Neural cell (in vitro differentiated cells): ENCODE results near the gene GLRX5. TPM values are rescaled to one million over a fixed set of nuclear protein-coding genes. Genes with fewer than 3 reads are reported as not detected.

Experiments used
- H2AFZ ChIP-seq: fragments of 200-600, 300-800 bp; sonication (generic), shearing (Covaris generic); 2 replicates; pipeline ENCODE4 v1.6.0; 2014; ENCODE audit warnings: low read depth, mild to moderate bottlenecking, antibody characterized with exemption, low read length, moderate library complexity
- H3F3A ChIP-seq: fragments of 200-600 bp; shearing (Covaris generic); 2 replicates; pipeline ENCODE4 v1.6.1; 2016; ENCODE audit warnings: mild to moderate bottlenecking, moderate library complexity, mixed read lengths, antibody characterized with exemption, low read length; ENCODE audit not compliant: insufficient read depth, poor library complexity, severe bottlenecking
- H3K27ac ChIP-seq: fragments of 200-600, 300-800 bp; sonication (generic), shearing (Covaris generic); 2 replicates; pipeline ENCODE4 v1.5.1; 2014; ENCODE audit warnings: mild to moderate bottlenecking, low read length, moderate library complexity
- H3K27me3 ChIP-seq: fragments of 300-800, 200-600 bp; sonication (generic), shearing (Covaris generic); 2 replicates; pipeline ENCODE4 v1.6.0; 2014; ENCODE audit warnings: mild to moderate bottlenecking, low read depth, low read length, moderate library complexity; ENCODE audit not compliant: insufficient read depth
- H3K36me3 ChIP-seq: fragments of 300-800, 200-600 bp; sonication (generic), shearing (Covaris generic); 2 replicates; pipeline ENCODE4 v1.5.1; 2014; ENCODE audit warnings: mild to moderate bottlenecking, antibody characterized with exemption, low read length, moderate library complexity; ENCODE audit not compliant: insufficient read depth
- H3K4me2 ChIP-seq: fragments of 300-800, 200-600 bp; sonication (generic), shearing (Covaris generic); 2 replicates; pipeline ENCODE4 v1.6.0; 2014; ENCODE audit warnings: mild to moderate bottlenecking, low read length
- H3K4me3 ChIP-seq: fragments of 300-800, 200-600 bp; sonication (generic), shearing (Covaris generic); 2 replicates; pipeline ENCODE4 v1.5.1; 2014; ENCODE audit warnings: mild to moderate bottlenecking, low read length, moderate library complexity
- H3K79me2 ChIP-seq: fragments of 200-600 bp; shearing (Covaris generic); replicated peaks from 2 replicates; pipeline ENCODE4 v1.6.0; 2014; ENCODE audit warnings: mild to moderate bottlenecking, low read length, moderate library complexity; ENCODE audit not compliant: insufficient read depth
- H3K9ac ChIP-seq: fragments of 300-800, 200-600 bp; sonication (generic), shearing (Covaris generic); 2 replicates; pipeline ENCODE4 v1.6.1; 2016; ENCODE audit warnings: mild to moderate bottlenecking, low read length, mixed read lengths
- H3K9me2 ChIP-seq: fragments of 200-600 bp; shearing (Covaris generic); 2 replicates; pipeline ENCODE4 v1.6.1; 2016; ENCODE audit warnings: mild to moderate bottlenecking, low read length, mixed read lengths; ENCODE audit not compliant: insufficient read depth
- H3K9me3 ChIP-seq: fragments of 200-600, 300-800 bp; sonication (generic), shearing (Covaris generic); 2 replicates; pipeline ENCODE4 v1.6.1; 2016; ENCODE audit warnings: mild to moderate bottlenecking, mixed run types, low read length, moderate library complexity, mixed read lengths
- H4K20me1 ChIP-seq: fragments of 200-600 bp; shearing (Covaris generic); 2 replicates; pipeline ENCODE4 v1.6.1; 2016; ENCODE audit warnings: mild to moderate bottlenecking, mixed run types; ENCODE audit not compliant: insufficient read depth
- EP300 ChIP-seq: fragments of 450-650 bp; conservative IDR thresholded peaks from 2 replicates; pipeline ENCODE4 v1.6.1; 2014; ENCODE audit warnings: antibody characterized with exemption, mild to moderate bottlenecking, moderate library complexity; ENCODE audit not compliant: poor library complexity, severe bottlenecking
- EZH2 ChIP-seq: fragments of 200-600, 300-800 bp; shearing (Covaris generic), sonication (generic); IDR thresholded peaks from 2 replicates; pipeline ENCODE4 v1.6.1; 2014; ENCODE audit warnings: antibody characterized with exemption, low read length, borderline replicate concordance, mild to moderate bottlenecking; ENCODE audit not compliant: insufficient read depth, poor library complexity, severe bottlenecking
- MXI1 ChIP-seq: fragments of 450-650 bp; conservative IDR thresholded peaks from 2 replicates; pipeline ENCODE4 v1.6.1; 2014; ENCODE audit warnings: antibody characterized with exemption, mild to moderate bottlenecking; ENCODE audit not compliant: poor library complexity, severe bottlenecking
- POLR2AphosphoS5 ChIP-seq: IDR thresholded peaks from 2 replicates; pipeline ENCODE4 v1.6.1; 2012
- RAD21 ChIP-seq: fragments of 450-650 bp; conservative IDR thresholded peaks from 2 replicates; pipeline ENCODE4 v1.6.1; 2014; ENCODE audit warnings: antibody characterized with exemption, mild to moderate bottlenecking, moderate library complexity
- SMC3 ChIP-seq: fragments of 450-650 bp; conservative IDR thresholded peaks from 2 replicates; pipeline ENCODE4 v1.6.1; 2014; ENCODE audit warnings: antibody characterized with exemption, mild to moderate bottlenecking, moderate library complexity; ENCODE audit not compliant: poor library complexity
- TAF1 ChIP-seq: IDR thresholded peaks from 2 replicates; pipeline ENCODE4 v1.6.1; 2012; ENCODE audit warnings: low read depth
- polyA plus RNA-seq: library from polyadenylated mRNA; depleted of rRNA; stranded (reverse); fragments of >200 nt; gene quantifications from 2 replicates; pipeline ENCODE4 v1.2.3, GENCODE V29; 2014
- TF ChIP-seq, protein P1 (sequence below): fragments of 450-650 bp; IDR thresholded peaks from 2 replicates; pipeline ENCODE4 v1.5.1; 2014; ENCODE audit warnings: antibody characterized with exemption, mild to moderate bottlenecking, moderate library complexity; ENCODE audit not compliant: poor library complexity, severe bottlenecking
- TF ChIP-seq, protein P2 (sequence below): IDR thresholded peaks from 2 replicates; pipeline ENCODE4 v1.6.1; 2012; ENCODE audit warnings: borderline replicate concordance

Gene GLRX5
- polyA plus RNA-seq, 1 donor from 2014 or later: 81.0 TPM

DNA sequence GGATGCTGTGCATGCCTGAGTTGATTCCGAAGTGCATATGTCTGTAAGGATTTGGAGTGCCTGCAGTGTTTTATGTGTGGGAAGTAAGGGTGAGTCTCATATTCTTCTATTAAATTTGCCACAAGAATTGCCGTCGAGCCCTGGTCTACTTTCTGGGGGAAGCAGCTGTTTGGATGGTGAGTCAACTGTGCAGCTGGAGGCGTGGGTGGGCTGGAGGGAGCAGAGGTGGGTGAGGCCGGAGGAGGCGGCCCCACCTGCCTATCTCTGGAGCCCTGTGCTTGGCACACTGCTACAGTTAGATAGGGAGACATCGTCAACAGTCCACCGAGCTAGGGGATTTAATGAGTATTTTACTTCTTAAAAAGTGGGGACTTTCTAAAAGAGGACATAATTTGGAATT, 9.7 kb downstream of the GLRX5 start:
- H3K4me3 ChIP-seq: no peak overlapping the region
- no peaks in the 10 kb centered on the region for H3K9me2 ChIP-seq
- H4K20me1 ChIP-seq: no peaks in the 10 kb centered on the region
- no peak overlapping the region for H3K27ac ChIP-seq
- H3K27me3 ChIP-seq: no peaks in the 10 kb centered on the region
- H3K9me3 ChIP-seq: no peaks in the 10 kb centered on the region
- TF ChIP-seq, protein P1, sequence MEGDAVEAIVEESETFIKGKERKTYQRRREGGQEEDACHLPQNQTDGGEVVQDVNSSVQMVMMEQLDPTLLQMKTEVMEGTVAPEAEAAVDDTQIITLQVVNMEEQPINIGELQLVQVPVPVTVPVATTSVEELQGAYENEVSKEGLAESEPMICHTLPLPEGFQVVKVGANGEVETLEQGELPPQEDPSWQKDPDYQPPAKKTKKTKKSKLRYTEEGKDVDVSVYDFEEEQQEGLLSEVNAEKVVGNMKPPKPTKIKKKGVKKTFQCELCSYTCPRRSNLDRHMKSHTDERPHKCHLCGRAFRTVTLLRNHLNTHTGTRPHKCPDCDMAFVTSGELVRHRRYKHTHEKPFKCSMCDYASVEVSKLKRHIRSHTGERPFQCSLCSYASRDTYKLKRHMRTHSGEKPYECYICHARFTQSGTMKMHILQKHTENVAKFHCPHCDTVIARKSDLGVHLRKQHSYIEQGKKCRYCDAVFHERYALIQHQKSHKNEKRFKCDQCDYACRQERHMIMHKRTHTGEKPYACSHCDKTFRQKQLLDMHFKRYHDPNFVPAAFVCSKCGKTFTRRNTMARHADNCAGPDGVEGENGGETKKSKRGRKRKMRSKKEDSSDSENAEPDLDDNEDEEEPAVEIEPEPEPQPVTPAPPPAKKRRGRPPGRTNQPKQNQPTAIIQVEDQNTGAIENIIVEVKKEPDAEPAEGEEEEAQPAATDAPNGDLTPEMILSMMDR: no peak
- no peak for TF ChIP-seq MXI1
- TF ChIP-seq, protein P2, sequence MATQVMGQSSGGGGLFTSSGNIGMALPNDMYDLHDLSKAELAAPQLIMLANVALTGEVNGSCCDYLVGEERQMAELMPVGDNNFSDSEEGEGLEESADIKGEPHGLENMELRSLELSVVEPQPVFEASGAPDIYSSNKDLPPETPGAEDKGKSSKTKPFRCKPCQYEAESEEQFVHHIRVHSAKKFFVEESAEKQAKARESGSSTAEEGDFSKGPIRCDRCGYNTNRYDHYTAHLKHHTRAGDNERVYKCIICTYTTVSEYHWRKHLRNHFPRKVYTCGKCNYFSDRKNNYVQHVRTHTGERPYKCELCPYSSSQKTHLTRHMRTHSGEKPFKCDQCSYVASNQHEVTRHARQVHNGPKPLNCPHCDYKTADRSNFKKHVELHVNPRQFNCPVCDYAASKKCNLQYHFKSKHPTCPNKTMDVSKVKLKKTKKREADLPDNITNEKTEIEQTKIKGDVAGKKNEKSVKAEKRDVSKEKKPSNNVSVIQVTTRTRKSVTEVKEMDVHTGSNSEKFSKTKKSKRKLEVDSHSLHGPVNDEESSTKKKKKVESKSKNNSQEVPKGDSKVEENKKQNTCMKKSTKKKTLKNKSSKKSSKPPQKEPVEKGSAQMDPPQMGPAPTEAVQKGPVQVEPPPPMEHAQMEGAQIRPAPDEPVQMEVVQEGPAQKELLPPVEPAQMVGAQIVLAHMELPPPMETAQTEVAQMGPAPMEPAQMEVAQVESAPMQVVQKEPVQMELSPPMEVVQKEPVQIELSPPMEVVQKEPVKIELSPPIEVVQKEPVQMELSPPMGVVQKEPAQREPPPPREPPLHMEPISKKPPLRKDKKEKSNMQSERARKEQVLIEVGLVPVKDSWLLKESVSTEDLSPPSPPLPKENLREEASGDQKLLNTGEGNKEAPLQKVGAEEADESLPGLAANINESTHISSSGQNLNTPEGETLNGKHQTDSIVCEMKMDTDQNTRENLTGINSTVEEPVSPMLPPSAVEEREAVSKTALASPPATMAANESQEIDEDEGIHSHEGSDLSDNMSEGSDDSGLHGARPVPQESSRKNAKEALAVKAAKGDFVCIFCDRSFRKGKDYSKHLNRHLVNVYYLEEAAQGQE: no peak
- no peak overlapping the region for H2AFZ ChIP-seq
- no peak overlapping the region for H3K9ac ChIP-seq
- peaks cover 4% of the 10 kb centered on the region for H3K36me3 ChIP-seq
- no peaks in the 10 kb centered on the region for H3F3A ChIP-seq
- H3K4me2 ChIP-seq: no peak overlapping the region
- H3K79me2 ChIP-seq: peaks cover 33% of the 10 kb centered on the region

DNA sequence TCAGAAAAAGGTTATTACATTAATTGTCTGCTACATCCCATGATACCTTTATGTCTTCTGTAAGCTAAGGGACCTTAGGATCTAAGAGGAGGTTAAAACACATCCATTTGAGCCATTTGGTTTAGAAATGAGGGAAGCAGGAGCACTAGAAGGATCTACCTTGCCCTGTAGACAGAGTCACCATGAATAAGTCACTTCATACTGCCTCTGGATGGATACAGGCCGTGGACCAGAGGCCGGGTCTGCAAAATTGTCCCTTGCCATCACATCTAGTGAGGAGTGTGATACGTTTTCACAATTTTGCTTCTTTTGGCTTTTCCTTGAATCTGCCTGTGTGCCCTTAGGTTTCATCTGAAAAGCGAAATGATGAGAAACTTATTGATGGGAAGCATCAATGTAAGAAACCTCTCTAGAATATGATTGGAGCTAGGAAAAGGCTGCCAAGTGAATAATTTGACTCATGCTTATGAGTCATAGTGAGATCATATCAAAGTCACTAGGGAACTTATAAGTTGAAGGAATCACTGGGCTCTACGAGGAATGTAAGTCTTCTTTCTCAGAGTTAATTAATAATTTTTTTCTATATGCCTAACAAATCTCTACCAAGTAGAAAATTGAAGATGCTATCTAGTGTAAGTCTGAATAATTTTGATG, 10.8 kb downstream of the GLRX5 start:
- TF ChIP-seq MXI1 (no peak), EP300 (no peak), POLR2AphosphoS5 (no peak), TAF1 (no peak), RAD21 (no peak), SMC3 (no peak), EZH2 (no peak)
- TF ChIP-seq, protein P1: no peak
- TF ChIP-seq, protein P2: no peak
- Histone ChIP-seq H3K36me3 (peaks cover 4% of the 10 kb centered on the region), H3K9me3 (no peaks in the 10 kb centered on the region), H3K27ac (no peak overlapping the region), H3F3A (no peaks in the 10 kb centered on the region), H4K20me1 (no peaks in the 10 kb centered on the region), H3K9ac (no peak overlapping the region), H3K9me2 (no peaks in the 10 kb centered on the region), H3K4me3 (no peak overlapping the region), H3K27me3 (no peaks in the 10 kb centered on the region), H3K79me2 (peaks cover 24% of the 10 kb centered on the region), H3K4me2 (no peak overlapping the region), H2AFZ (no peak overlapping the region)
